ENCODE measurements around the gene NFU1.
"Not testable (repeated sequence)": the region's sequence is repeated elsewhere in the genome, so short reads cannot be mapped to it uniquely, and the experiment has no call there.

The NFU1 gene

DNA sequence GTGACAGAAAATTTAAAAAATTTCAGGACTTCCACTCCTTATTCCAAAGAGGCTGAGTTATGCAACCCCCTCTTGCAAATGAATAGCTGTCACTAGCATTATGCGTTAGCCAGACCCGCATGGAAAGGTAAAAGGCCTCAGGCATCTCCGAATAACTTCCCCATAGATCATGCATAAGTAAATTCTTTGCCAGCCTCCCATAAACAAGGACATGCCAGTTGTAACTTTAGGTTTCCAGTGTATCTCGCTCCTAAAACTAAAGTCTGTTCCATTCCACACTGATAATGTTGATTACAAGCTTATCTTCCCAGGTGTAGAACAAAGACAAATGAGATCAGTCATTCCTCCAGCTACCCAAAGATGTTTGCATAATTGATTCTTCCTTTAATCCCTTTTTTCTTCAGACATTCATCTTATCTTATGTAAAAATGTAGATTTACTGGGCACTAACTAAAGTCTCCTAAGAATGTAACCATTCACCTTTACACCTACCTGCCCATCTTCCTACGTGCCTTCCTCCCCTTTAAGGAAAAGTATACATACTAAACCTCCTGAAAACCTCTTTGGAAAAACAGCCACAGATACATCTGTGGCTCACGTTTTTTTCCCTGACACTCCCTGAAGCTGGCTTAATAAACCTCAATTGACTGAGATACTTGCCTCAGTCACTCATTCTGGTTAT, 13.6 kb upstream of the NFU1 start:
- no peak for DNase-seq (ENCODE audit: low read depth in 2 of 2)

DNA sequence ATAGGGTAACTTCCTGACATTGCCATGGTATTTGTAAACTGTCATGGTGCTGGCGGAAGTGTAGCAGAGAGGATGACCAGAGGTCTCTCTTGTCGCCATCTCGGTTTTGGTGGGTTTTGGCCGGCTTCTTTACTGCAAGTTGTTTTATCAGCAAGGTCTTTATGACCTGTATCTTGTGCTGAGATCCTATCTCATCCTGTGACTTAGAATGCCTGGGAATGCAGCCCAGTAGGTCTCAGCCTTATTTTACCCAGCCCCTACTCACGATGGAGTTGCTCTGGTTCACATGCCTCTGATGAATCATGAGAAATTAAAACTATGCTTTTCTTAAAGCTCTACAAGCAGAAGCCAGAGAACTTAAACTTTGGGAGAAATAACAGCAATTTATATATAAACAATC, 12.7 kb upstream of the NFU1 start:
- DNase-seq (ENCODE audit: low read depth in 2 of 2) = no peak

DNA sequence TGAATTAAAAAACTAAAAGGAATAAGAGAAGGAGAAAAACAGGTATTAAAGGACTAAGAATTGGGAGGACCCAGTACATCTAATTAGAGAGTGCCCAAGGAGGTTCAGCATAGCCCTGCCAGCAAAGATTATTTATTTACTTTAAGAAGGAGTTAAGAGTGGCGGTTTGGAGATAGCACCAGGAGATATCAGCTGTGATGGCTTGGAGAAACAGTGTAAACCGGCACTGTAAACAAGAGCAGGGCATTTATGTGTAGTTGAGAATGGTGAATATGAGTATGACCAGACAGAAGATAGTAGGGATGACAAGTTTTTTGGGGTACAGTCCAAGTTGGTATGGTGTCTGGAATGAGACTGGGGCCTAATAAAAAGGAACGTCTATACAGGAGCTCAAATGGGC, 6.4 kb upstream of the NFU1 start:
- not testable (repeated sequence) for DNase-seq (ENCODE audit: low read depth in 2 of 2)

DNA sequence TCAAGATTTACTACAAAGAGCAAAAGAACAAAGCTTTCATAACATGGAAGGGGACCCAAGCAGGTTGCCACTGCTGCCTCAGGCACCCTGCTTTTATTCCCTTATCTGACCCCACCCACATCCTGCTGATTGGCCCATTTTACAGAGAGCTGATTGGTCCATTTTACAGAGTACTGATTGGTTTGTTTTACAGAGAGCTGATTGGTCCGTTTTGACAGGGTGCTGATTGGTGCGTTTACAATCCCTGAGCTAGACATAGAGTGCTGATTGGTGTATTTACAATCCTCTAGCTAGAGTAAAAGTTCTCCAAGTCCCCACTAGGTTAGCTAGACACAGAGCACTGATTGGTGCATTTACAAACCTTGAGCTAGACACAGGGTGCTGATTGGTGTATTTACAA, 2.3 kb upstream of the NFU1 start:
- DNase-seq (ENCODE audit: low read depth in 2 of 2) = not testable (repeated sequence)

DNA sequence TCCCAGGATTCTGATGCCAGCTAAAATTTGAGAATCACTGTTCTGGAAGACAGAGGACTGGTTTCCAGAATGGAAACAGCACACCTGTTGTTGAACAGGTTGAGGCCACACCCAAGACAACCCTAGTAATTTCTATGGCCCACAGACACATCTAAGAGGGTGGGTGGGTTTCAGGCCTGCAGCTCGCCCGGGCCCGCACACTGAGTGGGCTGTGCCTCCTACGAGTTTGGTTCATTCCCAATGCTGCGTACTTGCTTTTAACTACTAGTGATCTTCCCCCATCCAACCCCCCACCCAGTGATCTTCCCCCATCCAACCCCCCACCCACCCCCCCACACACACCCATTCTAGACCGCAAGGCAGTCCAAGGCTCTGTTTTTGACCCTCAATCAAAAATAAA, 1.3 kb upstream of the NFU1 start:
- no peak for DNase-seq (ENCODE audit: low read depth in 2 of 2)

DNA sequence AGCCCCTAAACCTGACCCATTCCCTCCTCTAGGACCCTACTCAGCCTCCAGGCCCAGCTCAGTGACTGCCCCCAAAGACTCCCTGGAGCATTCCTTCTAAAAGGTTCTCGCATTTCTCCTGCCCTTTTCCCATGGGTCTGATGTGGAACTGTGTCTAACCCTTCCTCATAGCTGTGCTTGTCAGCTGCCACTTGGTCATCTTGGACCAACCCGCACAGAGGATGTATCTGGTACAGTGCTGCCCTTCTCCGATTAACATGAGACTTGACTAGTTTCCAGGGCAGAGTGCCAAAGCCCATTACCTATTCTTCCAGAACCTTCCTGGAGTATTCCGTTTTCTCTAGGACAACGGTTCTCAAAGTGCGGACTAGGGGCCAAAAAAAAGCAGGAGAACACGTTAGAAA, 518 bp upstream of the NFU1 start:
- DNase-seq (ENCODE audit: low read depth in 2 of 2) = no peak

DNA sequence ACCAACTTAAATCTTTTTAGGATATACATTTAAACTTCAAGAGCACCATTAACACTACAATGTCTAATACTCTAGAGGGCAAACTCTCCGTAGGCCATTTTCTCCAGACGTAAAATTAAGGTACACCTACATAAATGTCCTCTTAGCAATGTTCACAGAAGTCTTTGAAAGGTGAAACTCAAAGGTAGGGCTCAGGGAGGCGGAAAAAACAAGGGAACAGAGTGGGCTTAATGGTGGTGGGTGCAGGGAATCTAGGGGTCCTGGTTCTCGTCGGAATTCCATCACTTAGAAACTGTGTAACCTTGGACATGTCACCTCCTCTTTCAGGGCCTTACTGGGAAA, 668 bp downstream of the NFU1 start:
- DNase-seq (ENCODE audit: low read depth in 2 of 2) = no peak

DNA sequence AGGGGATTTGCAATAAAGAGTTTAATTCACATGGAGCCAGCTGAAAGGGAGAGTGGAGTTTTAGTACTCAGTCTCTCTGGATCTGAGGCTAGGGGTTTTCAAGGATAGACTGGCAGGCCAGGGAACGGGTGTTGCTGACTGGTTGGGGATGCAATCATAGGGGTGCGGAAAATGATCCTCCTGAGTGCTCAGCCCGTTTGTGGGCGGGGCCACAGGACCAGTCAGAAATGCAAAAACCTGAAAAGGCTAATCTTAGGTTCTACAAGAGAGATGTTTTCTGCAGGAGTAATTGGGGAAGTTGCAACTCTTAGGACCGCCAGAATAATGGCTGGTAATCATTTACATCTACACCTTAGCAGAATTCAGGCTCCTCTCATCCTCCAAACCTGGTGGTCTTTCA, 2.5 kb downstream of the NFU1 start:
- no peak for DNase-seq (ENCODE audit: low read depth in 2 of 2)

DNA sequence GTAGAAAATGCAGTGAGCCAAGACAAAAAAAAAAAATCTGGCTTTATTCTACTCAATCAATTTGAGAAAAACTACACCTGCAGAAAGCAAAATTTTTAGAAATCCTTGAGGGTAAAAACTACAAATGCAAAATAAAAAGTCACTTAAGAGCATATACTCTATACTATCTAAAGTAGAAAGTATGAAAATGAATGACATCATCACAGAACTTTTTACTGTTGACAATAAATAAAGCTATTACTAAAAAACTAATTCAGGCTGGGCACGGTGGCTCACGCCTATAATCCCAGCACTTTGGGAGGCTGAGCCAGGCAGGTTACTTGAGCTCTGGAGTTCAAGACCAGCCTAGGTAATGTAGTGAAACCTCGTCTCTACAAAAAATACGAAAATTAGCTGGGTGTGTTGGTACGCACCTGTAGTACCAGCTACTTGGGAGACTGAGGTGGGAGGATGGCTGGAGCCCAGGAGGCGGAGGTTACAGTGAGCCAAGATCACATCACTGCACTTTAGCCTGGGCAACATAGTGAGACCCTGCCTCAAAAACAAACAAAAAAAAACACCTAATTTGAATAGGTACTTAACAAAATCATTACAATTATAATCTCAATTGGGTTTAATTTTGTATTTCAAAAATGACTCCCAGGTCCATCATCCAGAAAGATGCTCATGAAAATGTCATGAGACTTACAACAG, 7.6 kb downstream of the NFU1 start:
- no peak for DNase-seq (ENCODE audit: low read depth in 2 of 2)

DNA sequence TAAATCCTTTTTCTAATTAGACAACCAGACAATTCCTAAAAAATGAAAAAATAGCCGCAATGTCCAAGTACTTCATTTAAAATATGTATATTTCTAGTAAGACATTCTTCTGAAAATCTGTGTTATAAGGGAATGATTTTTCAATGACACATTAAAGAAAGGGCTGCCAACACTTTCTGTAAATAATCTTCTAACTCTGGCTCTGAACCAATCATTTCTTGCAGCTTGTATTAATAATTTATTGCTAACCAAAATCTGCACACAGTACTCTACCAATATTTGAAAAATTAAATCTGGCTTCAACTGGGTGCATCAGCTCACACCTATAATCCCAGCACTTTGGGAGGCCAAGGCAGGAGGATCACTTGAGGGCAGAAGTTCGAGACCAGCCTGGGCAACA, 8.3 kb downstream of the NFU1 start:
- no peak for DNase-seq (ENCODE audit: low read depth in 2 of 2)

DNA sequence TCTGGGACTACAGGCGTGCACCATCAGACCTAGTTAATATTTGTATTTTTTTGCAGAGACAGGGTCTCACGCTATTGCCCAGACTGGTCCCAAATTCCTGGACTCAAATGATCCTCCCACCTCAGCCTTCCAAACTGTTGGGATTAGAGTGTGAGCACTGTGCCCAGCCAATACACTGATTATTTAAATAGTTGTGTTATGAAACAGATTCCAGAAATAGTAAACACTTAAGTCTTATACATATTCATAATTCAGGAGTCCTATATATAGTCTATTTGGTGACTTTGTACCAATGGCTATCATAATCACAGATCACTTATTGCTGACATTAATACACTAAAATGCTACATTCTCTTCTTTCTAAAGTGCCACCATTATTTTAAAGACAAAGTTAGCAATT, 12.8 kb downstream of the NFU1 start:
- DNase-seq (ENCODE audit: low read depth in 2 of 2) = no peak

DNA sequence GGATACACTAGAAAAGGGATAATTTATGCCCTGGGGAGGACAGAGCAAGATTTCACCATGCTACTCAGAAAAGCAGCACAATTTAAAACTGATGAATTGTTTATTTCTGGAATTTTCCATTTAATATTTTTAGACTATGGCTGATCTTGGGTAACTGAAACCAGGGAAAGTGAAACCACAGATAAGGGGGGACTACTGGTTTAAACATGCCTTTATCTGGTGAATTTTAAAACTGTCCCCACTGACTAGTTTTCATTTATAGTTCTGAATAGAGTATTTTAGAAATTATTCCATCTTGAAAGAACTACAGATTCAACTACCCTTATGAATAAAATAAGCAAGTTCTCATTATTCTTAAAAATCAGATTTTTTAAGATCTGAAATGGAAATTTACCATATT, 15.0 kb downstream of the NFU1 start:
- no peak for DNase-seq (ENCODE audit: low read depth in 2 of 2)

DNA sequence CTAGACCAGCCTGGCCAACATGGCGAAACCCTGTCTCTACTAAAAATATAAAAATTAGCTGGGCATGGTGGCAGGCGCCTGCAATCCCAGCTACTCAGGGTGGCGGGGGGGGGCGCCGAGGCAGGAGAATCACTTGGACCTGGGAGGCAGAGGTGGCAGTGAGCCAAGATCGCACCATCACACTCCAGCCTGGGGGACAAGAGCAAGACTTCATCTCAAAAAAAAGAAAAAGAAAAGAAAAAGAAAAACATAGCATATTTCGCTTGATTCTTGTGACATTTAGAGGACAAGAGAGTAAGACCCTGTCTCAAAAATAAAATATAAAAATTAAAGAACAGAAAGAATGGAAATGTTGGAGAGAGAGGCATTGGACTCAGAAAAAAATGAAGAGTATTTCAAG, 18.1 kb downstream of the NFU1 start:
- not testable (repeated sequence) for DNase-seq (ENCODE audit: low read depth in 2 of 2)

DNA sequence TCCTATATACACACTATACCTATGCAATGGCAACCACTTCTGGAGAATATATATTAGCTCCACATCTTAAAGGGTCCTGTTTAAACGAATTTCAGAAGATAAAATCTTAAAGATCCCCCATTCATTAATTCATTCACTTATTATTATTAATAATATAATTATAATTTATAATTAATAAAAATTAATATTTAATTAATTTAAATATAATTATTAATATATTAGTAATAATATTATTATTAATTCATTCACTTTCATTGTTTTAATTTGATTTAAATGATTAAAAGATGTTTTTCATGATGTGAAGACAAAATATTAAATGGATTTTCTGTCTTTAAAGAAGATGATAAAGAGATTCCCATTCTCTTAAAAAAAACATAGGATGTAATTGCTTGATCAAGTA, 21.1 kb downstream of the NFU1 start:
- DNase-seq (ENCODE audit: low read depth in 2 of 2) = no peak

DNA sequence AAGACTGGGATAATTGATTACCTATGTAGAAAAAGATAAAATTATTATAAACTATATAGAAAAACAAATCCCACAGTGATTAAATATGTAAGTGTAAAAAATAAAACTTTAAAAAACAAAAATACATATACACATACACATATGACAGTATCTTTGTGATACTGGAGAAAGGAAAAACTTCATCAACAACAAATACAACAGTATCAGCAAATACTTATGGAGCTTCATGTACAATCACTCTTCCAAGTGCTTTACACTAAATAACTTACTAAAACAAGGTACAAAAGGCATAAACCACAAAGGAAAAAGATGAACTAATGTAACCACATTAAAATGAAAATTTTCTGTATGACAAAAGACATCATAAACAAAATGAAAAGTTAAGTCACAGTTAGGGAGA, 26.1 kb downstream of the NFU1 start:
- no peak for DNase-seq (ENCODE audit: low read depth in 2 of 2)

DNA sequence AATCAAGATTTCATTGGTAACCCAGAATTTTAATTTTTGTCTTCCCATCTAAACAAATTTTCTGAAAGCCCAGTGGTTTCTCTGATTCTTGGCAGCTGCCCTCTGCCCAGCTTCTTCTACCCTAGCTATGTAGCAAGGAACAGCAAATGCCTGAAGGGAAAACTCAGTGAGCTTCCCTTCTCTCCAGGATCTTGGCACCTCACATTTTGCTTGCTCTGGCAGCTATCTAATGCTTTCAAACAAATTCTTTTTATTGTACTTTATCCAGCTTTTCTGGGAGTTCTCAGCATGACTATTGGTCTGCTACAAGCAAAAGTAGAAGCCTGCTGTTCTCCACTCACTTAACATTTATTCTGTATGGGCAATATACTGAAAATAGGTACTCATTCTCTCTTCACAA, 31.9 kb downstream of the NFU1 start:
- DNase-seq (ENCODE audit: low read depth in 2 of 2) = no peak

DNA sequence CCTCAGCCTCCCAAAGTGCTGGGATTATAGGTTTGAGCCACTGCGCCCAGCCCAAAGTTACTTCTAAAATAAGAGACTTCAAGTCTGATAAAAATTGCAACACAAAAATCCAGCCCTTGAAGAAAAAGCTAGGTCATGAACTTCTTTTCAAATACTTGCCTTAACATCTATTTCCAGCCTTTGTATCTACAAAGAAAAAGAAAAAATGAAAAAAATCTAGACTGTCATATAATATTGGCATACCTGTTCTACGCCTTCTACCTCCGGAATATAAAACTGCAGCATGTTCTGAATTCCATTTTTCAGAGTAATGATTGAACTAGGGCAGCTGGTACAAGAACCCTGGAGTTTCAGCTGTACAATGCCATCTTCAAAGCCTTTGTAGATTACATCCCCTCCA, 37.1 kb downstream of the NFU1 start:
- no peak for DNase-seq (ENCODE audit: low read depth in 2 of 2)

DNA sequence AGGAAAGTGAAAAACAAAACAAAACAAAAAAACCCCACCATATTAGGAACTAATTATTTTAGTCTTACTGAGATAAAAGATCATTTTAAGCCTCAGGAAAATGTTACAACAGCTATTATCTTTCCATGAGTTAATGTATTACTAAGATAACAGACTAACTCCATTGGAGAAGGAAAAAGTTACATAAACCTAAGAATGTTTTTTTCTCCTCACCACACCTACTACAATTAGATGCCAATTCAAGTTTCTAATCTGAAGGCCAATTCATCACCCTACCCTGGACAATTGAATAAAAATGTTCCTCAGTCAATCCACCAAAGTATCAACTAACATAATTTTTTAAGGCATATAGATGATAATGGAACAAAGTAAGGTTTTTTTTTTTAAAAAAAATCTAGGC, 40.0 kb downstream of the NFU1 start:
- DNase-seq (ENCODE audit: low read depth in 2 of 2) = no peak

DNA sequence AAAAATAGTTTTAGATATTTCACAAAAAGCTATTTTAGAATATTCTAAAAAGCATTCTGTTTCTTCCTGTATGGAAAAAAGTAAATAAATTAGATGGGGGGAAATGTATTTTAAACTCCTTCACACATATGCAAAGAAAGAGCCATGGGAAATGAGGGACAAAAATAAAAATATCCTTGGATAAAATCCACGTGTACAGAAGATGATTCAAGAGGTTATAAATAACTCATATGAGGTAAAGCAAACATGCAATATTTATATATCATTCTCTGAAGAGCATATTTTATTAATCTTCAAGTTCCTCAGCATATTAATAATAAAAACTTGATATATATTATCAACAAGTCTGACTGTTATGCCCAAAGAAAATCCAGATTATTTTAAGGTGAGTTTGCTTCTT, 41.4 kb downstream of the NFU1 start:
- DNase-seq (ENCODE audit: low read depth in 2 of 2) = no peak

DNA sequence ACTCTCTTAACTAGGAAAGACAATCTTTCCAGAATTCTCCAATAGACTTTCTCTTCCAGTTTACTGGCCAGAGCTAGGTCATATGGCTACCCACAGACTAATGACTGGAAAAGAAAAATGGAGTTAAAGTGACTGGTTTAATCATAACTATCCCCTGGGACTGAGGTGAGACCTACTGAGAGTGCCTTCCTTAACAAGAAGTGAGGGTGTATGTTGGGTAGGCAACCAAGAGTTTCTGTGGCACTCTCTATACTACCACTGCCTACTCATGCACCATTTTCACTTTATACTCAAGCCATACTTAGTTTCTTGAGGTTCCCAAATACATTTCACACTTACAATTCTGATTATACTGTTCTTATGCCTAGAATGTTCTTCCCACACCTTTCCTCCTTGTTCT, 43.3 kb downstream of the NFU1 start:
- no peak for DNase-seq (ENCODE audit: low read depth in 2 of 2)

DNA sequence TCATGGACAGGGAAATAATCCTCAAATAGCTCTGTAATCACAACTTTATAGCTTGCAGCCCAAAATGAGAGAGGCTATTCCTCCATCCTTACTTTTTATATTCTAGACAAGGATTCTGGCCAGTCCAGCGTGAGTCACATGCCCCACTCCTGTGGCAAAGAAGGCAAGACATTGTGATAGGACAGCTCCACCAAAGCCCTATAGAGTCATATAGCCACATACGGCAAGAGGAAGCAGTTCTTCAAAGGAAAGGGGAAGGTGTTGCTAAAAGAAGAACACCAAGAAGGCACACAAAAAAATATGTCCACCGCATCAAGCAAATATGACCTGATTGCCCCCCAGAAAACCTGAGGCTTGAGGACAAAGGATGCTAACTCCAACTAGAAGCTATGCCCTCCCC, 46.8 kb downstream of the NFU1 start:
- no peak for DNase-seq (ENCODE audit: low read depth in 2 of 2)

DNA sequence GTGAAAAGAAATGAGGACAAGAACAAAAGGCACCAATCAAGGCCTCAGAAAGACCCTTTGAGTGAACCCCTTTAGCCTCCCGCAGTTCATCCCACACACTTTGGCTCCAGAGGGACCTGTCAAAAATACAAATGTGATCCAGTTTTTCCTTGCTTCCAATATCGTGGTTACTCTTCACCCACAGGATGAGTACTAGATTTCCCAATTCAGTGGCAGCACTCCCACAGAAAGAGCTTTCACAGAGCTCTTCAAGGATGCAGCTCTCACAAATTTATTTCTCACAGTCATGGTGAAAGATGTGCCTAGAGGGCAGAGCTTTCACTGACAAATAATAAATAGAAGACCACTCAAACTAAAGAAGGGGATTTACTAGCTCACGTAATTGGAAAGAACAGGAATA, 47.2 kb downstream of the NFU1 start:
- DNase-seq (ENCODE audit: low read depth in 2 of 2) = no peak

DNA sequence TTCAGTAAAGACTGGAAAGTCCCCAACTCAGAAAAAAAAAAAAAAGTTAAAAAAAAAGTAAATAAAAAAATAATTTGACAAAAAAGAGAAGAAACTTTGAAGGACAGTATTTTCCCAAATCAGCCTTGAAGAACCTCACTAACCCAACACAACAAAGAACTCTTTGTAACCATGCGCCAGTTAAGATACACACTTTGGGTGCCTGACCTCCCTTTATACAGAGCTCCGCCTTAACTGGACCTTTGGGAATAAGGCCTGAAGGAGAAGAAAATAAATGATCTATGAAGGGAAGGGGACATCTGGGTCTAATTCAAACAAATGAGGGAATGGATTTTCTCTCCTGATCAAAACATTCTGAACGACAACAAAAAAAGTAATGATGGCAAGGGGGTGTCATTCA, 48.0 kb downstream of the NFU1 start:
- no peak for DNase-seq (ENCODE audit: low read depth in 2 of 2)

All from activated CD4-positive, alpha-beta T cell treated with anti-CD3 and anti-CD28 coated beads for 24 hours (primary cell).